Measurements from ENCODE around the gene GPR37L1. TPM values are rescaled to one million over a fixed set of nuclear protein-coding genes. Genes with fewer than 3 reads are reported as not detected.
"Not testable (repeated sequence)": the region's sequence is repeated elsewhere in the genome, so short reads cannot be mapped to it uniquely, and the experiment has no call there.

The GPR37L1 gene
- polyA plus RNA-seq, 5 donors, result 0.06 to 0.12 (median 0.07) TPM

- DNase-seq, result no peak
Observed at GRCh38 chr1:202107321-202107761, 15.4 kb upstream of the GPR37L1 start.

GRCh38 chr1:202107801-202108731 is 14.7 kb upstream of the GPR37L1 start:
- no peak for DNase-seq

GRCh38 chr1:202110977-202111376 is 11.7 kb upstream of the GPR37L1 start:
- no peak for DNase-seq

DNA sequence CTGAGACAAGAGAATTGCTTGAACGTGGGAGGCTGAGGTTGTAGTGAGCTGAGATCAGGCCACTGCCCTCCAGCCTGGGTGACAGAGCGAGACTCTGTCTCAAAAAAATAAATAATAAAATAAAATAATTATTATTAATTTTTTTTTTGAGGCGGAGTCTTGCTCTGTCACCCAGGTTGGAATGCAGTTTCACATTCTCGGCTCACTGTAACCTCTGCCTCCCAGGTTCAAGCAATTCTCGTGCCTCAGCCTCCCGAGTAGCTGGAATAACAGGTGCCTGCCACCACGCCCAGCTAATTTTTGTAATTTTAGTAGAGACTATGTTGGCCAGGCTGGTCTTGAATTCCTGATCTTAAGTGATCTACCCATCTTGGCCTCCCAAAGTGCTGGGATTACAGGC is 11.1 kb upstream of the GPR37L1 start:
- not testable (repeated sequence) for DNase-seq

DNA sequence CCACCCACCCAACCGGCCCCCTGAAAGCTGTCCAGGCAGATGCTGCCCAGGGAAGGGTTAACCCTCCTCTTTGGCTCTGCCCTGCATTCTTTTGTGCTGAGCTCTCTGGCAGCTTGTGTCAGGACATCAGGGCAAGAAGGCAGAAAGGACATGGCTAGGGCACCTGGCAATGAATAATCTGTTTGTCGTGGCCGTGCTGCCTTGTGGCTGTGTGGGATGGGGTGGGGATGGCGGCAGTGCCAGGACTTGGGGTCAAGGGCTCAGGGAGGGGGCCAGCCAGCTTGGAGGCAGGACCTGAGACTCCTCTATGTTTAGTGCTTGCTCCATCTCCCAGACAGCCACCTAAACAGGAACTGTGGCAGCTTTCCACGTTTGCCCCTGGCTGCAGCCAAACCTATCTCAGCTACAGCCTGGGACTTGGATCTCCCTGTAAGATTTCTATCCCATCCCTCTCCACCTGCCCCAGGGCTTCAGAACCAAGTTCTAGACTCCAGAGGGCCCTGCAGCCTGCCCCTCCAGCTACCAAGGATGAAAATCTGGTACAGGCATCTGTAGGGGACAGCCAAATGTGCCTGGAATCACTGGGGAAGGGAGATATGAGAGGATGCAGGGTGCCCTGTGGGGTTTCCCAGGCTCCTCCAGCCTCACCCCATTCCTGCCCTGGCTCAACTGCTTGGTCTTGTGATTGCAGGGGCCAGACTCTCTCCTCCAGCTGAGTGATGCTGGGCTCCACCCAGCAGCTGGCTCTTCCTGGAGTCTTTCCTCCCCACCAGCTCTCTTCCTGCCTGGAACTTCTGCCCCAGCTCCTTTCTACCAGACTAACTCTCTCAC is 9.6 kb upstream of the GPR37L1 start:
- DNase-seq, result no peak

DNA sequence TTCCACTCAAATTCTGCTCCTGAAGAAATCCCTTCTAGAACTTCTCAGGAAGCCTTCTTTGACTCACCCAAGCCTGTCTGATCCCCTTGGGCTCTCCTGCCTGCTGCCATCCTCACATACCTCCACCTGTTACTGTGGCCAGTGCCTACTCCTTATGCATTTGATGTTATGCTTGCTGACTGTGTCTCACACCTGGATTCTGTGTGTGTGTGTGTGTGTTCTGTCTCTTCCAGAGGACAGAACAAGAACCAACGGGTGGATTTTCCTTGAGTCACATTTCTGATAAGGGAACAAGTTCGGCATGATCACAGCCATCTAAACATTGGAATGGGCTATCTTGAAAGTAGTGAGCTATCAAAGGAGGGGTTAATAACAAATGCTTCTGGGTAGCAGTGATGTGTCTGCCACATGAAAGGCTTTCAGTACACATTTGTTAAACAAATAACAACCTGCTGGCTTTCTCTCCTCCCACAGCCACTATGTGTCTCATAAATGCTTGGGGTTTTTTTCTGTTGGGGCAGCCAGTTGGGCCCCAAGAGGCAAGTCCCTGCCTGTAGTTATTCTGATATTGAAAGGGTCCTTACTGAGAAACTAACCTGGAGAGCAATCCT is 8.9 kb upstream of the GPR37L1 start:
- DNase-seq, result no peak

DNA sequence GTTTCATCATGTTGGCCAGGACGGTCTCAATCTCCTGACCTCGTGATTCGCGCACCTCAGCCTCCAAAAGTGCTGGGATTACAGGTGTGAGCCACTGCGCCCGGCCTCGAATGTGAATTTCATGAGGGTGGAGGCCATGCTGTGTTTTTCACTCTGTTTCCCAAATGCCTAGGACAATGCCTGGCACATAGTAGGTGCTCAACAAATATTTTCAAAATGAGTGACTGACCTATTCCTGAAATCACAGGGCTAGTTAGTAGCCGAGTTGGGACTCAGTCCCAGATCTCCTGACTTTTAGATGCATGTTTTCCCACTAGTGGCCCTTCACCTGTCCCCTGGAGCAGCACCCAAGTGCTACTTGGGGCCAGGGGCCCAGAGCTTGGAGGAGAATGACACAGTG is 6.4 kb upstream of the GPR37L1 start:
- DNase-seq, result no peak

DNA sequence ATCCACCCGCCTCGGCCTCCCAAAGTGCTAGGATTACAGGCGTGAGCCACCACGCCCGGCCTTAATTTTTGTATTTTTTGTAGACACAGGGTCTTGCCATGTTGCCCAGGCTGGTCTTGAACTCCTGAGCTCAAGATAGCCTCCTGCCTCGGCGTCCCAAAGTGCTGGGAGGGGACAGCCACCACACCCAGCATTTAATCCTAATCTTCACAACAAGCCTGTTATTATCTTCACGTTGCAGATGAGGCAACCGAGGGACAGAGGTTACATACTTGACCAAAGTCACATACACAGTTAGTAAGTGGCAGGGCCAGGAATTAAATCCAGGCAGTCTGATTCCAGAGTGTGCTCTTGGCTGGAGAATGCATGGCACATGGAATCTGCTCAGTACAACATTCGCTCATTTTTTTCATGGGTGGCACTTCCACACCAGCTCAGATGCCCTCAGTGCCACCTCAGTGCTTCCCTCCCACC is 4.8 kb upstream of the GPR37L1 start:
- DNase-seq, result no peak

- no peak for DNase-seq
Observed at GRCh38 chr1:202121006-202121405, 1.7 kb upstream of the GPR37L1 start.

- no peak for DNase-seq
Observed at GRCh38 chr1:202123336-202123813, 658 bp downstream of the GPR37L1 start.

DNA sequence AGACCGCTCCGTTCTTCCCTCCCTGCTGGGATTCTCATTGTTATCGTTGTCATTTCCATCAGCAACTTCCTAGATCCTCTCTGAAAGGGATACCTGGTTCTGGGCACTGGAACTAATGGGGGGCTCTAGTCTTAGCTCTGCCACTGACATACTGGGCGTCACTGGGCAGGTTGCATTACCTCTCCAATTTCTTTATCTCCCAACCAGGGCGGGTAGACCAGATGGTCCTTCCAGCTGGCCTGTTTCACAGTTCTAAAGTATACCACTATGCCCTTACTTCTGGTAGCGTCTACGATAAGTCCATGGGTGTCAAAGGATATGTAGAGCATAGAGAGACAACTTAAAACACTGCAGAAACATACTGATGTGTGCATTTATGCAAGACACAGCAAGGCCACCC is 1.4 kb downstream of the GPR37L1 start:
- no peak for DNase-seq

DNA sequence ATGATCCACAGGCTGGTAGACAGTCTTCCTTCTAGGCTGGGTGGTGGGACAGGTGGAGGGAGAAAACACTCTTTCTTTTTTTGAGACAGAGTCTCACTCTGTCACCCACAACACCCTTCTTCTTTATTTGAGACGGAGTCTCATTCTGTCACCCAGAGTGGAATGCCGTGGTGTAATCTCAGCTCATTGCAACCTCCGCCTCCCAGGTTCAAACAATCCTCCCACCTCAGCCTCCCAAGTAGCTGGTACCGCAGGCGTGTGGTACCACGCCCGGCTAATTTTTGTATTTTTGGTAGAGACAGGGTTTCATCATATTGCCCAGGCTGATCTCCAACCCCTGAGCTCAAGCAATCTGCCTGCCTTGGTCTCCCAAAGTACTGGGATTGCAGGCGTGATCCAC is 2.9 kb downstream of the GPR37L1 start:
- DNase-seq, result no peak

- no peak for DNase-seq
Observed at GRCh38 chr1:202126426-202126825, 3.7 kb downstream of the GPR37L1 start.

DNA sequence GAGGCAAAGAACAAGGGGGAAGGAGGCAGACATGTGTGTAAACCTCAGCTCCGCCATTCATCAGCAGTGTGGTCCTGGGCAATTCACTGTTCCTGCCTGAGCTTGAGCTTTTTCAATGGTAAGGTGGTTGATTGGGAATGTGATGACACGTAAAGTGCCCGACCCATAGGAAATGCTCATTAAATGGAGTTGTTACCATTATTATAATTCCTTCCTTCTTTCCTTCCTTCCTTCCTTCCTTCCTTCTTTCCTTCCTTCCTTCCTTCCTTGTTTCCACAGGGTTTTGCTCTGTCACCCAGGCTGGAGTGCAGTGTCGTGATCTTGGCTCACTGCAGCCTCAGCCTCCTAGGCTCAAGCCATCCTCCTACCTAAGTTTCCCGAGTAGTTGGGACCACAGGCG is 4.3 kb downstream of the GPR37L1 start:
- DNase-seq, result no peak

DNA sequence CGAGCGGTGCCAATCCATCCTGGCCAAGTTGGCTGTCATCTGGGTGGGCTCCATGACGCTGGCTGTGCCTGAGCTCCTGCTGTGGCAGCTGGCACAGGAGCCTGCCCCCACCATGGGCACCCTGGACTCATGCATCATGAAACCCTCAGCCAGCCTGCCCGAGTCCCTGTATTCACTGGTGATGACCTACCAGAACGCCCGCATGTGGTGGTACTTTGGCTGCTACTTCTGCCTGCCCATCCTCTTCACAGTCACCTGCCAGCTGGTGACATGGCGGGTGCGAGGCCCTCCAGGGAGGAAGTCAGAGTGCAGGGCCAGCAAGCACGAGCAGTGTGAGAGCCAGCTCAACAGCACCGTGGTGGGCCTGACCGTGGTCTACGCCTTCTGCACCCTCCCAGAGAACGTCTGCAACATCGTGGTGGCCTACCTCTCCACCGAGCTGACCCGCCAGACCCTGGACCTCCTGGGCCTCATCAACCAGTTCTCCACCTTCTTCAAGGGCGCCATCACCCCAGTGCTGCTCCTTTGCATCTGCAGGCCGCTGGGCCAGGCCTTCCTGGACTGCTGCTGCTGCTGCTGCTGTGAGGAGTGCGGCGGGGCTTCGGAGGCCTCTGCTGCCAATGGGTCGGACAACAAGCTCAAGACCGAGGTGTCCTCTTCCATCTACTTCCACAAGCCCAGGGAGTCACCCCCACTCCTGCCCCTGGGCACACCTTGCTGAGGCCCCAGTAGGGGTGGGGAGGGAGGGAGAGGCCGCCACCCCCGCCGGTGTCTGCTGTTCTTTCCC is 5.3 kb downstream of the GPR37L1 start:
- no peak for DNase-seq

DNA sequence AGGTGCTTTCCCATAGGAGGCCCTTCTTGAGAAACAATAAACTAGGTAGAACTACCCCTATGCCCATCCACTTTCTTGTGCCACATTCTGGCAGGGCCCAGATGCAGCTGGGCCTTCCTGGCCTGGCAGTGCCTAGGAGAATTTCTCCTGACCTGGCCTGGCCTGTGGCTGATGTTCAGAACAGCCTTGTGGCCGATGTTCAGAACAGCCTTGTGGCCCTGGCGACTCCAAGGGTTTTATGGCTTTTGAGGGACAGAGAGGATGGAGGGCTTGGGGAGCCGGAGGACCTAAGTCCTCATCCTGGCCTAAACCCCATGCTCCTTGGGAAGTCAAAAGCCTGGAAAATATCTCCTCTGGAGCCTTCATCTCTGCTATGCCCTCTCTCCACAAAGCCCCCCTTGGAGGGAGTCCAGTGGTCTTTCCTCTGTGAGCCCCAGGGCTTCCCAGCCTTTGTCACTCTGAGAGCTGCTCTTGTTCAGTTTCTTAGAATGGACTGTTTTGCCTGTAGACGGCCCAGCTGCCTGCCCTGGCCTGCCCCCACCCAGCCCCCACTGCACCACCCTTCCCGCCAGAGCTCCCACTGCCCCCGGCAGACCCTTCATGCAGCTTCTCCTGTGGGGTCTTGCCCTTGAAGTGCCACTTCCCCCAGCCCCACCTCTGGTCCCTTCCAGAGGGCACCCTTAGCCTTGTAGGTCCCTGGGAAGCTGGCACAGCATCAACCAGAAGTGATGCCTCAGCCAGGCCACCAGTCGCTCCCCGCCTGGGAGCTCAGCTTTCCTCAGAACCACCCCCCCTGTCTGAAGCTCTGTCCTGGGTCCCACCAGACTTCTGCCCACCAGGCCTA is 7.0 kb downstream of the GPR37L1 start:
- no peak for DNase-seq

DNA sequence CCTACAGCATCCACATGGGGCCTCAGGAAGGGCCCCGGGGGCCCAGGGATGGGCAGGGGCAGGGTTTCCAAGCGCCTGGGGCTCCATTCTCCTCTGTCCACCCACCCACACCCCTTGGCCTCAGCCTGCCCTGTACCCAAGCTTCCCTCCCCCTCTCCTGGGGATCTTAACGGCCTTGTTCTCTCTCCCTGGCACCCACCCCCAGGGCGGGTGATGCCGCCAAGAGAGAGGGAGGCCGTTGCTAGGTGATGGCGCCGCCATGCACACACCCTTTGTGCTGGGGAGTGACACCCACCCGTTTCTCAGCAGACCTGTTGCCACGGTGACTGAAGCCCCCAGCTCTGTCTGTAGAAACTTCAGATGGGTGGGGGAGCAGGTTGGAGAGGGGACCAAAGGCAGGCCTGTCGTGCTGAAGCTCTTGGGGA is 7.6 kb downstream of the GPR37L1 start:
- no peak for DNase-seq

- DNase-seq, result no peak
Observed at GRCh38 chr1:202130816-202131522, 8.3 kb downstream of the GPR37L1 start.

Data from right lung (tissue), 5 donors.